AG04450 (cell line): ENCODE results near the gene MGAT5B. TPM values are rescaled to one million over a fixed set of nuclear protein-coding genes. Genes with fewer than 3 reads are reported as not detected.

ENCODE experiments used
- CTCF ChIA-PET: fragments of 300-600, 350-600 bp; formaldehyde crosslinking; extraction: SDS; loops from one replicate; lab custom pipeline; 2022; ENCODE audit warnings: antibody characterized with exemption, inconsistent platforms; lab: Charles Lee
- POLR2A ChIA-PET: fragments of 350-600 bp; formaldehyde crosslinking; extraction: SDS; loops from one replicate; lab custom pipeline; 2021; ENCODE audit warnings: antibody characterized with exemption, inconsistent platforms; lab: Yijun Ruan, JAX
- DNase-seq: peaks from one replicate; pipeline ENCODE4 v3.0.0-alpha.2; 2011; ENCODE audit warnings: low read depth, low spot score
- H3K27ac ChIP-seq: one replicate; pipeline ENCODE4 v1.5.1; 2012; ENCODE audit warnings: low read depth, low read length, control low read depth
- H3K27me3 ChIP-seq: one replicate; pipeline ENCODE4 v1.6.0; 2012; ENCODE audit warnings: low read length; ENCODE audit not compliant: control insufficient read depth, insufficient read depth
- H3K4me3 ChIP-seq: 2 replicates; pipeline ENCODE4 v1.5.1; 2011; ENCODE audit warnings: mild to moderate bottlenecking, low read depth, low read length, control low read depth
- H3K9me3 ChIP-seq: 2 replicates; pipeline ENCODE4 v1.5.1; 2012; ENCODE audit warnings: low read length; ENCODE audit not compliant: control insufficient read depth, insufficient read depth
- polyA plus RNA-seq: library from polyadenylated mRNA; depleted of rRNA; stranded (reverse); fragments of >200 nt; gene quantifications from 2 replicates; pipeline ENCODE4 v1.2.3, GENCODE V29; 2011
- TF ChIP-seq, protein P1 (sequence below): IDR thresholded peaks from 2 replicates; pipeline ENCODE4 v1.5.1; 2011; ENCODE audit warnings: low read depth, low read length, control low read depth, inconsistent platforms

Gene MGAT5B
- polyA plus RNA-seq, 1 experiment, result 0.69 TPM

DNA sequence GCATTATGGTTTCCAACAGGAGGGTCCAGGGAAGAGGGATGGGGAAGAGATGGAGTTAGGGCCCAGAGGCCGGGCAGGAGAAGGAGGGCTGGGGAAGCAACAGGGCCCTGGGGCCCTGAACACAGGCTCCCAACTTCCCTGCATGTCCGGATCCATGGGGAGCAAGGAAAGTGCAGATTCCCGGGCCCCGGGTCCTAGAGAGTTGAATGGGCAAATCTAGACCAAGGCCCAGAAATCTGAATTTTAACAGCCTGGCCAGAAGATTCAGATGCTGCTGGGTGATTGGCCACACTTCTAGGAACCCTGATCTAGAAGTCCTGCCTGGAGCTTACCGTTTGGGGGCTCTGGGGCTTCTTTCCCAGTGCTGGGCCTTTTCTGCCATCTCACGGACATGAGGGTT lies 13.2 kb downstream of the MGAT5B start:
- ChIA-PET CTCF (interaction anchor here (2.8 kb wide), 1 partner anchor 13 kb away, joined by 12 read pairs; the partner anchor contains the start of gene MGAT5B), POLR2A (interaction anchor here (0.5 to 1.4 kb wide), 2 partner anchors 9 to 83 kb away, joined by 3 to 4 read pairs; no protein-coding TSS in a partner anchor)
- TF ChIP-seq, protein P1, sequence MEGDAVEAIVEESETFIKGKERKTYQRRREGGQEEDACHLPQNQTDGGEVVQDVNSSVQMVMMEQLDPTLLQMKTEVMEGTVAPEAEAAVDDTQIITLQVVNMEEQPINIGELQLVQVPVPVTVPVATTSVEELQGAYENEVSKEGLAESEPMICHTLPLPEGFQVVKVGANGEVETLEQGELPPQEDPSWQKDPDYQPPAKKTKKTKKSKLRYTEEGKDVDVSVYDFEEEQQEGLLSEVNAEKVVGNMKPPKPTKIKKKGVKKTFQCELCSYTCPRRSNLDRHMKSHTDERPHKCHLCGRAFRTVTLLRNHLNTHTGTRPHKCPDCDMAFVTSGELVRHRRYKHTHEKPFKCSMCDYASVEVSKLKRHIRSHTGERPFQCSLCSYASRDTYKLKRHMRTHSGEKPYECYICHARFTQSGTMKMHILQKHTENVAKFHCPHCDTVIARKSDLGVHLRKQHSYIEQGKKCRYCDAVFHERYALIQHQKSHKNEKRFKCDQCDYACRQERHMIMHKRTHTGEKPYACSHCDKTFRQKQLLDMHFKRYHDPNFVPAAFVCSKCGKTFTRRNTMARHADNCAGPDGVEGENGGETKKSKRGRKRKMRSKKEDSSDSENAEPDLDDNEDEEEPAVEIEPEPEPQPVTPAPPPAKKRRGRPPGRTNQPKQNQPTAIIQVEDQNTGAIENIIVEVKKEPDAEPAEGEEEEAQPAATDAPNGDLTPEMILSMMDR, result no peak

DNA sequence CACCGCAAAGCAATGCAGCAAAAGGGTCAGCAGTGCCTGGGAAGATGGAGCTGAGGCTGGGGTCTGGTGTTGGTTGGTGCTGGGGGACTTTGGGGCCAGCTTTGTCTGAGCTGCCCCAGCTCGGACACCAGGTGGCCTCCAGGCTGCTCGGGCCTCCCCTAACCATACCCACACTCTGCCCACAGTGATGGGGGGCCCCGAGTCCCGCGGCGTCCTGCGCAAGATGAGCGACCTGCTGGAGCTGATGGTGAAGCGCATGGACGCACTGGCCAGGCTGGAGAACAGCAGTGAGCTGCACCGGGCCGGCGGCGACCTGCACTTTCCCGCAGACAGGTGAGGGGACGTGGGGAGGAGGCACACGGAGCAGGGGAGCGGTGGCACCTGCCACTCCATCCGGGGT lies 13.8 kb downstream of the MGAT5B start:
- no peaks in the 10 kb centered on the region for H3K9me3 ChIP-seq
- DNase-seq, result no peak
- peaks cover 9% of the 10 kb centered on the region for H3K27me3 ChIP-seq
- no peak overlapping the region for H3K27ac ChIP-seq
- POLR2A ChIA-PET, result no interaction called here
- CTCF ChIA-PET, result interaction anchor here (0.5 kb wide), 1 partner anchor 134 kb away, joined by 3 read pairs; no protein-coding TSS in a partner anchor
- TF ChIP-seq, protein P1, result no peak
- no peak overlapping the region for H3K4me3 ChIP-seq

More for the DNA sequence above, 13.2 kb downstream of the MGAT5B start:
- peaks cover 9% of the 10 kb centered on the region for H3K27me3 ChIP-seq
- no peak overlapping the region for H3K27ac ChIP-seq
- DNase-seq, result no peak
- no peaks in the 10 kb centered on the region; the same call in 1 of the 2 replicates for H3K9me3 ChIP-seq
- no peak overlapping the region for H3K4me3 ChIP-seq

DNA sequence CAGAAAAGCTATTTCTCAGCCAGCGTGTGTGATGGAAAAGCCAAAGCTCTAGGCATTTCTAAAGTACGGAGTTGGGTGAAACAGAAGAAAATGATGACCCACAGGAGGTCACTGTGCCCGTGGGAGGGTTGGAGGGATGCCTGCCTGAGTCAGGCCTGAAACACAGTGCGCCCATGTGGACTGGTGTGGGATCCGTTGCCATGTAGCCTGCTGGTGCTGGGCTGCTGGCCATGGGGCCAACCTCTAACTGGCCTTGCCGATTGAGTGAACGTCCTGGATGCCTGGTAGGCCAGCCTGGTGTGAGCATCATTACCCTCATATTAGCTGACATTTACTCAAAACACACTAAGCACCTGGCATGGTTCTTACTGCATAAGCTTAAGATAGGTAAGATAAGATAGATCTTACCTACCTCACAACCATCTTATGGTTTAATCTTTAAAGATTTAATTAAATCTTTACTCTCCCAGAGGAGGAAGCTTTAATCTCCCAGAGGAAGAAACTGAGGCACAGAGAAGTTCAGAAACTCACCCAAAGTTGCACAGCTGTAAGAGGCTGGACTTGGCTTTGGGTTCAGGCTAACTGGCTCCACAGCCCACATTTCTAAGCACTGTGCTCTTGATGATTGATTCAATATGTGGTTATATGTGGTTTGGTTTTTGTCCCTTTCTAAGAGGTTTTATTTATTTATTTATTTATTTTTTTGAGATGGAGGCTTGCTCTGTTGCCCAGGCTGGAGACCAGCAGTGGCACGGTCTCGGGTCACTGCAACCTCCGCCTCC lies 15.7 kb downstream of the MGAT5B start:
- H3K4me3 ChIP-seq, result no peak overlapping the region
- POLR2A ChIA-PET, result interaction anchor here (0.8 kb wide), 1 partner anchor 16 kb away, joined by 3 read pairs; the partner anchor contains the start of gene MGAT5B
- no peak overlapping the region for H3K27ac ChIP-seq
- H3K27me3 ChIP-seq, result peaks cover 9% of the 10 kb centered on the region
- no peaks in the 10 kb centered on the region for H3K9me3 ChIP-seq
- TF ChIP-seq, protein P1, result no peak
- CTCF ChIA-PET, result interaction anchor here (0.5 to 1.6 kb wide), 2 partner anchors 16 to 102 kb away, joined by 3 to 5 read pairs; partner anchors contain the start of gene MGAT5B
- no peak for DNase-seq

DNA sequence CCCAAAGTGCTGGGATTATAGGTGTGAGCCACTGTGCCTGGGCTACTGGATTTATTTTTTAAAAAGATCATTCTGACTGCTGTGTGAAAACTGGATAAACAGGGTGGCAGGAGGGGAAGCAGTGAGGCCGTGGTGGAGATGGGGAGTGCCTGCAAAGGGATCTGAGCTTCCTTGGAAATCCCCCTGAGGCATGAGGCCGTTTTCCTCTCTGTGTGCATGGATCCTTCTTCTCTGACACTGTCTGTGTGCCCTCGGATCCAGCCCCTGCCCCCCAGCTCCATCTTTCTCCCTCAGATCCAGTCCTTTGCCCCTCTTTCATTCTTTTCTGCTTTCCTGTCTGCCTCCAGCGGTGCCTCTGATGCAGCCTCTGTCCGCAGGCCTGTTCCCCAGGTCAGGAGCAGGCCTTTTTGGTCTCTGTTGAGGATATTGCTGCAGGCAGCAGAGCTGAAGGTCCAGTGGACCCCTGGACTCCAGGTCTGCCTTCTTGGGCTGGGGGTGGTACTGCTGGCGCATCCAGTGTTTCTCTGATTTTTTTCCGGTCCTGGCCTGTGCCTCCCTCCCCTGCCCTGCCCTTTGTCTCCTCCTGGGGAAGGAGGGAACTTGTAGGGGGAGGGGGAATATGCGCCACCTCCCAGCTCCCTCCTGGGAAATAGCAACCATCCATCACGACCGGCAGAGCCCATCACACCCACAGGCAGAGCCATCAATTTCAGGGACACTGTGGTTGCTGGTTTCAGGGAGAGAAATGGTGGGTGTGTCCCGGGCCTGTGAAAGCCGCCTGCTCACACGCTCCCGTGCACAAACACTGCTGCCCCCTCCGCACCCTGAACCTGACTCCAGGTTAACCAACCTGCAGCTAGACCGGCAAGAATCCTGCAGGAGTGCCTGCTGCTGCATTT lies 17.0 kb downstream of the MGAT5B start:
- TF ChIP-seq, protein P1, result no peak
- no peak overlapping the region for H3K4me3 ChIP-seq
- H3K9me3 ChIP-seq, result no peaks in the 10 kb centered on the region
- no peak overlapping the region for H3K27ac ChIP-seq
- ChIA-PET POLR2A (interaction anchor here (0.8 kb wide), 1 partner anchor 17 kb away, joined by 3 read pairs; the partner anchor contains the start of gene MGAT5B), CTCF (no interaction called here)
- no peak for DNase-seq
- H3K27me3 ChIP-seq, result peaks cover 3% of the 10 kb centered on the region
